Endodermal cell (in vitro differentiated cells): ENCODE results near the gene MYBBP1A. TPM values are rescaled to one million over a fixed set of nuclear protein-coding genes. Genes with fewer than 3 reads are reported as not detected.

Experiments
- DNase-seq: peaks from one replicate; pipeline ENCODE4 v3.0.0-alpha.2; 2017
- H3K27ac ChIP-seq: 2 replicates; pipeline ENCODE4 v1.5.1; 2013; ENCODE audit warnings: mild to moderate bottlenecking, low read depth, low read length, moderate library complexity
- H3K27me3 ChIP-seq: 2 replicates; pipeline ENCODE4 v1.6.1; 2013; ENCODE audit warnings: mild to moderate bottlenecking, low read length, moderate library complexity; ENCODE audit not compliant: insufficient read depth, control insufficient read depth, poor library complexity, severe bottlenecking
- H3K36me3 ChIP-seq: 2 replicates; pipeline ENCODE4 v1.7.0; 2013; ENCODE audit warnings: mild to moderate bottlenecking, low read length, moderate library complexity; ENCODE audit not compliant: control insufficient read depth, insufficient read depth
- H3K4me1 ChIP-seq: one replicate; pipeline ENCODE4 v1.7.0; 2013; ENCODE audit warnings: low read length; ENCODE audit not compliant: control insufficient read depth, insufficient read depth
- H3K4me3 ChIP-seq: 2 replicates; pipeline ENCODE4 v1.5.1; 2013; ENCODE audit warnings: mild to moderate bottlenecking, low read length, moderate library complexity
- H3K9ac ChIP-seq: 2 replicates; pipeline ENCODE4 v1.6.1; 2013; ENCODE audit warnings: mild to moderate bottlenecking, low read length, moderate library complexity; ENCODE audit not compliant: poor library complexity, severe bottlenecking; ENCODE audit errors: extremely low read depth
- H3K9me3 ChIP-seq: 2 replicates; pipeline ENCODE4 v1.6.1; 2013; ENCODE audit warnings: mild to moderate bottlenecking, low read length, moderate library complexity; ENCODE audit not compliant: control insufficient read depth
- H3K27ac Mint-ChIP-seq: 2 replicates; pipeline ENCODE4 v1.8.0; 2020; ENCODE audit warnings: mixed read lengths
- H3K27me3 Mint-ChIP-seq: 2 replicates; pipeline ENCODE4 v1.8.0; 2021; ENCODE audit warnings: mild to moderate bottlenecking, mixed read lengths; ENCODE audit not compliant: insufficient read depth
- H3K36me3 Mint-ChIP-seq: 2 replicates; pipeline ENCODE4 v1.8.0; 2020; ENCODE audit warnings: low read depth, mixed read lengths
- H3K4me1 Mint-ChIP-seq: 2 replicates; pipeline ENCODE4 v1.8.0; 2020; ENCODE audit warnings: mixed read lengths
- H3K4me3 Mint-ChIP-seq: 2 replicates; pipeline ENCODE4 v1.8.0; 2020; ENCODE audit warnings: mild to moderate bottlenecking, moderate library complexity, mixed read lengths
- H3K9me3 Mint-ChIP-seq: 2 replicates; pipeline ENCODE4 v1.8.0; 2020; ENCODE audit warnings: mild to moderate bottlenecking, mixed read lengths
- WGBS, 2 experiments: methylation state at CpG; one replicate each; pipeline versions ENCODE4 v1.1.5 to v1.1.7; 2013; ENCODE audit warnings: missing lambda C conversion rate in 2 of 2, mixed read lengths in 1 of 2; ENCODE audit not compliant: insufficient coverage in 1 of 2, insufficient read length in 1 of 2; 5-methylcytosine and 5-hydroxymethylcytosine counted together
- total RNA-seq, 2 donors: library from RNA; stranded (reverse); fragmentation: NEBNext Ultra II Directional in 1 of 2; extraction: Animal tissue kit (Norgen Biotek cat#: 25700) in 1 of 2; gene quantifications; 2 replicates in 1 of 2; 3 replicates in 1 of 2; pipeline ENCODE4 v1.2.1, GENCODE V29; 2021
- TF ChIP-seq, protein P1 (sequence below): fragments of 200-600 bp; sonication (generic); conservative IDR thresholded peaks from 2 replicates; pipeline ENCODE4 v1.5.0; 2021; ENCODE audit warnings: antibody characterized with exemption, mild to moderate bottlenecking

Gene MYBBP1A
- total RNA-seq, 2 donors from 2014 or later, result 55.6 to 70.9 TPM

DNA sequence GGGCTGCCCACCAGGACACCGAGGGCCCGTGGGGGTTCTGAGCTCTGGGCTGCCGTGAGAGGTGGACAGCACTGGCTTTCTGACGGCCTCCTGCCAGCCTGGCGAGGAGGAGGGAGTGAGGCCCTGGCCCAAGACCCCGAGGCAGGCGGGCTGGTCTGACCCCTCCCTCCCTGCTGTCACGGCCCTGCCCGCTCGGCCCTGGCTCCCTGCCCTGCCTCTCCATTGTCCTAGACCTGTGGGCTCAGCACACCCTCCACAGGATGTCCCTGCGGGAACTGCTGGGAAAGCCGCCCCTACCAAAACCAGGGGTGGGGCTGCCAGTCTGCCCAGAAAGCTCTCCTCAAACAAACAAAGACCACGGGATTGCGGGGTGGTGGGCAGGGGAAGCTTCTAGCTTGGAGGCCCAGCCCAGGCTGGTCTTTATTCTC is 35.8 kb downstream of the MYBBP1A start:
- no peaks in the 10 kb centered on the region for H3K36me3 ChIP-seq
- no peak overlapping the region for H3K4me3 Mint-ChIP-seq
- H3K4me3 ChIP-seq, result no peak overlapping the region
- H3K9ac ChIP-seq, result no peak overlapping the region
- no peaks in the 10 kb centered on the region for H3K9me3 Mint-ChIP-seq
- peak; percentile 82 for DNase-seq
- H3K4me1 ChIP-seq, result no peaks in the 10 kb centered on the region
- H3K27ac Mint-ChIP-seq, result no peak overlapping the region
- no peaks in the 10 kb centered on the region for H3K27me3 ChIP-seq
- peak overlapping the region; percentile 6 for H3K27ac ChIP-seq
- H3K9me3 ChIP-seq, result no peaks in the 10 kb centered on the region
- TF ChIP-seq, protein P1, sequence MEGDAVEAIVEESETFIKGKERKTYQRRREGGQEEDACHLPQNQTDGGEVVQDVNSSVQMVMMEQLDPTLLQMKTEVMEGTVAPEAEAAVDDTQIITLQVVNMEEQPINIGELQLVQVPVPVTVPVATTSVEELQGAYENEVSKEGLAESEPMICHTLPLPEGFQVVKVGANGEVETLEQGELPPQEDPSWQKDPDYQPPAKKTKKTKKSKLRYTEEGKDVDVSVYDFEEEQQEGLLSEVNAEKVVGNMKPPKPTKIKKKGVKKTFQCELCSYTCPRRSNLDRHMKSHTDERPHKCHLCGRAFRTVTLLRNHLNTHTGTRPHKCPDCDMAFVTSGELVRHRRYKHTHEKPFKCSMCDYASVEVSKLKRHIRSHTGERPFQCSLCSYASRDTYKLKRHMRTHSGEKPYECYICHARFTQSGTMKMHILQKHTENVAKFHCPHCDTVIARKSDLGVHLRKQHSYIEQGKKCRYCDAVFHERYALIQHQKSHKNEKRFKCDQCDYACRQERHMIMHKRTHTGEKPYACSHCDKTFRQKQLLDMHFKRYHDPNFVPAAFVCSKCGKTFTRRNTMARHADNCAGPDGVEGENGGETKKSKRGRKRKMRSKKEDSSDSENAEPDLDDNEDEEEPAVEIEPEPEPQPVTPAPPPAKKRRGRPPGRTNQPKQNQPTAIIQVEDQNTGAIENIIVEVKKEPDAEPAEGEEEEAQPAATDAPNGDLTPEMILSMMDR, result no peak
- peaks cover 15% of the 10 kb centered on the region for H3K27me3 Mint-ChIP-seq
- peaks cover 7% of the 10 kb centered on the region for H3K4me1 Mint-ChIP-seq
- H3K36me3 Mint-ChIP-seq, result no peaks in the 10 kb centered on the region
- WGBS, 2 experiments, result 62 to 80% methylated on average over 6 to 14 of the region's 14 CpGs

DNA sequence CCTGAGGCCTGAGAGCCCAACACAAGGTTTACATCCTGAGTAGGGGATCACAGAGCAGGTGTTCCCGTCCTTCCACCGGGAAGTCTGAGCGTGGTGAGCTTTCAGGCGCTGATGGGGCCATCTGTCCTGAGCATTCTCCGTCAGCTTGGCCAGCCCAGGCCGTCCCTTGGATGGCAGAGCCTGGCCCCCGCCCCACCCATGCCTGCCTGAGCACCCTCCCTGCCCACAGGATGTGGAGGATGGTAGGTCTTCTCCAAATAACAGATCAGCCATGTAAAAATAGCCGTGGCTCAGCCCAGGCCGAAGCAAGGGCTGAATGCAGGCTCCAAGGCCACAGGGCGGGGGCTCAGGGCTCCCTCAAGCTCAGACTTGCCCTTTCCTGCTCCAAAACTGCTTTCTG is 36.3 kb downstream of the MYBBP1A start:
- Histone ChIP-seq H3K9ac (no peak overlapping the region), H3K4me3 (no peak overlapping the region), H3K4me1 (no peaks in the 10 kb centered on the region), H3K27me3 (no peaks in the 10 kb centered on the region), H3K27ac (no peak overlapping the region), H3K36me3 (no peaks in the 10 kb centered on the region), H3K9me3 (no peaks in the 10 kb centered on the region)
- Mint-ChIP-seq H3K4me1 (peaks cover 7% of the 10 kb centered on the region), H3K27ac (no peak overlapping the region), H3K9me3 (no peaks in the 10 kb centered on the region), H3K4me3 (no peak overlapping the region), H3K36me3 (no peaks in the 10 kb centered on the region), H3K27me3 (peaks cover 11% of the 10 kb centered on the region)
- WGBS, 2 experiments, result 87 to 95% methylated on average over 8 to 10 of the region's 10 CpGs
- no peak for DNase-seq
- TF ChIP-seq, protein P1, result no peak

GRCh38 chr17:4516735-4517134 is 38.4 kb downstream of the MYBBP1A start:
- Histone ChIP-seq H3K36me3 (no peaks in the 10 kb centered on the region), H3K27me3 (no peaks in the 10 kb centered on the region), H3K4me3 (no peak overlapping the region), H3K9ac (no peak overlapping the region), H3K4me1 (no peaks in the 10 kb centered on the region), H3K27ac (no peak overlapping the region), H3K9me3 (no peaks in the 10 kb centered on the region)
- no peaks in the 10 kb centered on the region for H3K36me3 Mint-ChIP-seq
- H3K27ac Mint-ChIP-seq, result no peak overlapping the region
- no peaks in the 10 kb centered on the region for H3K4me1 Mint-ChIP-seq
- no peak overlapping the region for H3K4me3 Mint-ChIP-seq
- DNase-seq, result no peak
- peaks cover 3% of the 10 kb centered on the region for H3K27me3 Mint-ChIP-seq
- no peaks in the 10 kb centered on the region for H3K9me3 Mint-ChIP-seq
- WGBS, 2 experiments, result 92 to 96% methylated on average over 6 to 11 of the region's 11 CpGs
- TF ChIP-seq, protein P1, result no peak
